ENCODE measurements around the gene MBD4.

DNA sequence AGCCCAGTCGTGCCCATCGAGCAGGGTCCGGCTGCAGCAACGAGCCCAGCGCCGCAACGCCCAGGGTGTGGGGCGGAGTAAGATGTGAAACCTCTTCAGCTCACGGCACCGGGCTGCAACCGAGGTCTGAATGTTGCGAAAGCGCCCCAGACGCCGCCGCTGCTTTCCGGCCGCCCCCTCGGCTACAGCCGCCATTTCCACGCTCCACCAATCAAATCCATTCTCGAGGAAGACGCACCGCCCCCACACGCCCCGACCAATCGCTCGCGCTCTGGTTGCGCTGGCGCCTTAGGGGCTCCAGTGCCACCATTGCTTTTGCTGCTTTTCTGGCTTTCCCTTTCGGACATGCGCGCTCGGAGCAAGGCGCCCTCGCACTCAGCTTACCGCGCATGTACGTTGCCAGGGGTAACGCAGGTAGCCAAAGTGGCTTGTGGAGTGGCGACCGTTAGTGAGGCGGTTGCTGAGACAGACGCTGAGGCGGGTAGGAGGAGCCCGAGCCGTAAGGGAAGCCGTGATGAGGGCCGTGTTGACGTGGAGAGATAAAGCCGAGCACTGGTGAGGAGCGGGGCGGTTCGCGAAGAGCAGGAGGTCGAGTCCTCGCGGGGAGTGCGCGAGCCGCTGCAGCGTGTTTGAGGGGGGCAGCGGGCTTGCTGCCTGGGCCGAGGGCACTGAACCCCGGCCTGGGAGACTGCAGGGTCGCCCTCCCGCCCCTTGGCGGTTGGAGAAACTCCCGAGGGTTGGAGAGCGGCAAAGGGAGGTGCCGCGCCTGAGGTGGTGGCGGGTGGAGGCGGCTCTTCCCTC lies at the start of gene MBD4, which contains the start of gene IFT122:
- TF ChIP-seq, protein P1, sequence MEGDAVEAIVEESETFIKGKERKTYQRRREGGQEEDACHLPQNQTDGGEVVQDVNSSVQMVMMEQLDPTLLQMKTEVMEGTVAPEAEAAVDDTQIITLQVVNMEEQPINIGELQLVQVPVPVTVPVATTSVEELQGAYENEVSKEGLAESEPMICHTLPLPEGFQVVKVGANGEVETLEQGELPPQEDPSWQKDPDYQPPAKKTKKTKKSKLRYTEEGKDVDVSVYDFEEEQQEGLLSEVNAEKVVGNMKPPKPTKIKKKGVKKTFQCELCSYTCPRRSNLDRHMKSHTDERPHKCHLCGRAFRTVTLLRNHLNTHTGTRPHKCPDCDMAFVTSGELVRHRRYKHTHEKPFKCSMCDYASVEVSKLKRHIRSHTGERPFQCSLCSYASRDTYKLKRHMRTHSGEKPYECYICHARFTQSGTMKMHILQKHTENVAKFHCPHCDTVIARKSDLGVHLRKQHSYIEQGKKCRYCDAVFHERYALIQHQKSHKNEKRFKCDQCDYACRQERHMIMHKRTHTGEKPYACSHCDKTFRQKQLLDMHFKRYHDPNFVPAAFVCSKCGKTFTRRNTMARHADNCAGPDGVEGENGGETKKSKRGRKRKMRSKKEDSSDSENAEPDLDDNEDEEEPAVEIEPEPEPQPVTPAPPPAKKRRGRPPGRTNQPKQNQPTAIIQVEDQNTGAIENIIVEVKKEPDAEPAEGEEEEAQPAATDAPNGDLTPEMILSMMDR (IDR thresholded peaks at IDR 0.05), result no peak
- TF ChIP-seq POLR2A (IDR thresholded peaks at IDR 0.05), result peak; percentile 84

Data from right lobe of liver (tissue), 4 donors.